ENCODE measurements around the gene BTN3A1. TPM values are rescaled to one million over a fixed set of nuclear protein-coding genes. Genes with fewer than 3 reads are reported as not detected.
A peak's percentile ranks its signal among the peaks of the same experiment; 100 is the strongest.

Gene BTN3A1
- total and polyA plus RNA-seq, 2 of the 8 experiments (the other 6 are each of a cell fraction or from before 2014, with no cell fraction given): 4.7 to 5.6 TPM

- TF ChIP-seq PHF8 (conservative IDR thresholded peaks at IDR 0.05; ENCODE audit: low read depth, low read length) (no peak), NRF1 (IDR thresholded peaks at IDR 0.05; ENCODE audit: low read depth, low read length) (no peak), CTCF (IDR thresholded peaks at IDR 0.05; ENCODE audit: control extremely low read depth in 1 of 3, insufficient read depth in 1 of 3, low read depth in 1 of 3, low read length in 3 of 3) (peak in 1 of 3 experiments; percentile 9; a peak in 1 of 4 replicates), RNF2 (IDR thresholded peaks at IDR 0.05; ENCODE audit: borderline replicate concordance, low read depth, low read length, missing control alignments, poor library complexity, severe bottlenecking) (no peak)
Observed at GRCh38 chr6:26450240-26450639, 48.2 kb downstream of the BTN3A1 start (continued).

All from H1 (cell line).